Stomach (tissue), 4 donors: Measurements from ENCODE around the gene EFR3B.

Experiments
- EP300 ChIP-seq: sonication (generic); formaldehyde crosslinking; IDR thresholded peaks from one replicate; pipeline ENCODE4 v1.6.1; 2017; ENCODE audit warnings: antibody characterized with exemption
- POLR2A ChIP-seq, 4 donors: fragments of 450-650 bp; IDR thresholded peaks; one replicate each; pipeline ENCODE4 v1.6.1; 2016; ENCODE audit warnings: antibody characterized with exemption in 4 of 4, control low read depth in 2 of 4, mild to moderate bottlenecking in 1 of 4, moderate library complexity in 1 of 4
- TF ChIP-seq, protein P1 (sequence below), 7 experiments: fragments of 450-650 bp in 4 of 7; fragments of 200-600 bp in 3 of 7; sonication (generic) in 3 of 7; IDR thresholded peaks; one replicate each; pipeline ENCODE4 v1.5.1; 2016 to 2019; ENCODE audit warnings: antibody characterized with exemption in 7 of 7, control low read depth in 2 of 7, mild to moderate bottlenecking in 1 of 7

DNA sequence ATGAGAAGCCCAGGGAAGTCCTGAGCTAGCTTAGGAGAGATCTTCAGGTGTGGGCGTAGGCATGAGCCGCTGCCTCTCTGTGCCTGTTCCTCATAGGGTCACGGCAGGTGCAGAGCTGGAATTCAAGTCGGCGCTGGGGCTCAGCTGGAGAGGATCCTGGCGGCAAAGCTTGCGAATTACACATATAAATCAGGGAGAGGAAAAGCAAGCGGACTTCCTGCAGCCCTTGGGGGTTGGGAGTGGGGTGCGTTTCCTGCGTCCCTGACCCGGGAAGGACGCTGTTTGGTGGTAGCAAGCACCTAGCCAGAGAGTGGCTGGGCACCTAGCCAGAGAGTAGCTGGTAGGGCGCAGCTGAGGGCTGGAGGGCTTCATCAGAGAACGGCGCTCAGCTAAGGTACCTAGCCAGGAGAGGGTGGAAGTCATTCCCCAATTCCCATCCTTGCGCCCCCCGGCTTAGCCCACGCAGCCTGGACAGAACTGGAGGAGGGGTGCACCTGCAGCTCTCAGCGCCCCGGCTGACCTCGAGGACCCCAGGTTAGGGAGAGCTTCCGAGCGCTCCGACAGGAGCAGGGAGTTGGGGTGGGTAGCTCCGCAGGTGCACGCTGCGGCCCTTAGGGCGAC lies 459 bp upstream of the EFR3B start:
- TF ChIP-seq, protein P1, sequence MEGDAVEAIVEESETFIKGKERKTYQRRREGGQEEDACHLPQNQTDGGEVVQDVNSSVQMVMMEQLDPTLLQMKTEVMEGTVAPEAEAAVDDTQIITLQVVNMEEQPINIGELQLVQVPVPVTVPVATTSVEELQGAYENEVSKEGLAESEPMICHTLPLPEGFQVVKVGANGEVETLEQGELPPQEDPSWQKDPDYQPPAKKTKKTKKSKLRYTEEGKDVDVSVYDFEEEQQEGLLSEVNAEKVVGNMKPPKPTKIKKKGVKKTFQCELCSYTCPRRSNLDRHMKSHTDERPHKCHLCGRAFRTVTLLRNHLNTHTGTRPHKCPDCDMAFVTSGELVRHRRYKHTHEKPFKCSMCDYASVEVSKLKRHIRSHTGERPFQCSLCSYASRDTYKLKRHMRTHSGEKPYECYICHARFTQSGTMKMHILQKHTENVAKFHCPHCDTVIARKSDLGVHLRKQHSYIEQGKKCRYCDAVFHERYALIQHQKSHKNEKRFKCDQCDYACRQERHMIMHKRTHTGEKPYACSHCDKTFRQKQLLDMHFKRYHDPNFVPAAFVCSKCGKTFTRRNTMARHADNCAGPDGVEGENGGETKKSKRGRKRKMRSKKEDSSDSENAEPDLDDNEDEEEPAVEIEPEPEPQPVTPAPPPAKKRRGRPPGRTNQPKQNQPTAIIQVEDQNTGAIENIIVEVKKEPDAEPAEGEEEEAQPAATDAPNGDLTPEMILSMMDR (IDR thresholded peaks at IDR 0.05): peak in 3 of 7 experiments; percentile 10 to 30 (median 20)
- no peak for TF ChIP-seq POLR2A (IDR thresholded peaks at IDR 0.05)
- no peak for TF ChIP-seq EP300
